Stimulated activated CD8-positive, alpha-beta memory T cell treated with anti-CD3 and anti-CD28 coated beads, Interleukin-7, amount 100 ng/mL, for 24 hours (primary cell): ENCODE results near the gene DCBLD1.

Experiments used
- DNase-seq: peaks from one replicate; pipeline ENCODE4 v3.0.0-alpha.2; 2020; ENCODE audit warnings: low read depth

The DCBLD1 gene

GRCh38 chr6:117531346-117531745 lies 48.9 kb downstream of the DCBLD1 start:
- DNase-seq = no peak

DNA sequence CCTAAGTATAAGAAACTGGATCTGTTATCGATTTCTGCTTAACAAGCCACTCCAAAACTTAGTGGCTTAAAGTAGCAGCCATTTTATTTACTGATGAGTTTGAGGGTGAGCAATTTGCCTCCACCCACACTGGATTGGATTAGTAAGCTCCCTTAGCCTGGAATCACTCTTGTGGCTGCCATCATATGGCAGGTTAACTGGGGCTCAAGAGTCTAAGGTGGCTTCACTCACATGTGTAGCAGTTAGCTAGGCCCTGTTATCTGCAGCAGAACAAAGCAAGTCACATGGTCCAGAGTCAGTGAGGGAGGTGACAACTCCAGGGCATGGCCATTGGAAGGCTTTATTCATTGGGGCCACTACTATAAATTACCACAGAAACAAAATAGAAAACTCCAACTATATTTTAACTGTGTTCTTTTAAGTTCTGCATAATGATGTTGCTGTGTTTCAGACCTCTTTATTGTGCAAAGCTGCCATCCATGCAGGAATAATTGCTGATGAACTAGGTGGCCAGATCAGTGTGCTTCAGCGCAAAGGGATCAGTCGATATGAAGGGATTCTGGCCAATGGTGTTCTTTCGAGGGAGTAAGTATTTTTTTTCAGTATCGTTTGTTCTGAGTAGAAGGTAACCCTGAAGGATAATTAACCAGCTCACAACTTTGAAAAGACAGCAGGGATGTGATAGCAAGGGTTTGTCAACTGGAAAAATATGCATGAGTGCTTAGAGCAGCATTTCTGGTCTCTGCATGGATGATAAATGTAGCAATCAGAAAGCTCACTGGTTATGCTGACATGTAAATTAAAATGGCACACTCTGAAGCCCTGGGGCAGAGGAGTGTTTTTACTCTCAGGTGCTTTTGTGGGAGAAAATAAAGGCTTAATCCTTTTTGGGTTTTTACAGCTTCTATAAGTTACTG lies 49.6 kb downstream of the DCBLD1 start:
- DNase-seq = no peak

GRCh38 chr6:117533775-117534174 lies 51.3 kb downstream of the DCBLD1 start:
- DNase-seq = no peak

GRCh38 chr6:117534974-117535373 lies 52.5 kb downstream of the DCBLD1 start:
- DNase-seq = no peak

DNA sequence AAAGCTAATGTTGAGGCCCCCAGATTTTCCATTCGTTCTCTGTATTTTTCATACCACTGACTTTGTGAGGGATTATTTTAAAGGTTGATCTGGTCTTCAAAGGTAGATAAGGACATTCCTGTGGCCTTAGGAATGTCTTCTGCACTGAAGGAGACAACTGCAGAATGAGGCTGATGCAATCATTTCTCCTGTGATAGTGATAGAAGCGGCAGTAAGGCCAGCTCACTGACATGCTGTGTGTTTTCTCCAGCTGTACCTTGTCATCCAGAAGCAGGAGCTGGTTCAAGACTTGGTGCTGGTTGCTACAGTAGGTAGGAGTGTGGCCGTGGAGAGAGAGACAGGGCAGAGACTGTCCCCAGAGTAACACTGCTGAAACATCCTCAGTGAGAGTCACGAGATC lies 53.8 kb downstream of the DCBLD1 start:
- no peak for DNase-seq

DNA sequence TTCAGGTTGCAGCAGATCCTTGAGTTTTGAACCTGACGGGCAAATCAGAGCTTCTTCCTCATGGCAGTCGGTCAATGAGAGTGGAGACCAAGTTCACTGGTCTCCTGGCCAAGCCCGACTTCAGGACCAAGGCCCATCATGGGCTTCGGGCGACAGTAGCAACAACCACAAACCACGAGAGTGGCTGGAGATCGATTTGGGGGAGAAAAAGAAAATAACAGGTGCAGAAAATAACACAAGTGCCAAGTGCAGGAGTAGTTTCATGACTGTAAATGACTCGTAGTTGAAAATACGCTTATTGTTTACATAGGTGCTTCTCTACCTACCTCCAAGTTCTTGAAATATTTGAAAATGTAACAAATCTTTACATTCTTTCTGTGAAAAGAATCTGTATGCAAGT lies 56.1 kb downstream of the DCBLD1 start:
- no peak for DNase-seq

- no peak for DNase-seq
These were observed 58.2 kb downstream of the DCBLD1 start for GRCh38 chr6:117540670-117541069.

- no peak for DNase-seq
These were observed 60.0 kb downstream of the DCBLD1 start for GRCh38 chr6:117542493-117542892.

DNA sequence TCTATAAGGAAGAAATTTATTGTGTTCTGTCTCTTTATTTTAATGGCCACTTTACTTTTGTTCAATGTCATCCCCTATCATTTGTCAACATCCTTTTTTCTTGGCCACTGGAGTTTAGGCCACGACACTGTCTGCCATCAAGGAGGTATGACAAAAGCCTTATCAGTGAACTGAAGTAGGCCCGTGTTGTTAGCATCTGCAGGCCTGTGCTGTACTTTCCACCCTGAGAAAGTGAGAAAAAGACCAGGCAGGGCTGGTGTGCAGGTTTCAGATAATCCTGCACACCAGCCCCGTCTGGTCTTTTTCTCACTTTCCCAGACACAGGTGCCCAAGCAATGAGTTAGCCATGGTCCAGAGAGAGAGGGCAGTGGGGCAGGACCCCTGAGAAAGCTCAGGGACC lies 62.2 kb downstream of the DCBLD1 start:
- DNase-seq = no peak

GRCh38 chr6:117545161-117545595 lies 62.7 kb downstream of the DCBLD1 start:
- no peak for DNase-seq

DNA sequence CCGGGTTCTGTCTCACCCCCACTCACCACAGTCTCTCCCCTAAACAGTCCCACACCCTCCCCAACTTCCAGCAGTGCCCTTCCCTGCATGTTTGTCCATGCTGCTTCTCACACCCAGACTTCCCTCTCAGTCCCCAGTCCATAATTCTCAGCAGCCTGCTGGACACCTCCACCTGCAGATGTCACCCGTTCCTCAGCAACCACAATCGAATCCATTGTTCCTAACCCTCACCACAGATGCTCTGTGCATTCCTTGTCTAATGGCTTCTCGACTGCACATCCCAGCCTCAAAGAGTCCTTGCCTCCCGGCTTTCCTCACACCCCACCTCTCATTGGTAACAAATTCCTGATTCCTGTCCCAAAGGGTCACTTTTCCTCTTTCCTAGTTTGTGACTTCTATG lies 64.2 kb downstream of the DCBLD1 start:
- no peak for DNase-seq

- DNase-seq = no peak
These were observed 65.5 kb downstream of the DCBLD1 start for GRCh38 chr6:117547688-117548621.

GRCh38 chr6:117548797-117549301 lies 66.4 kb downstream of the DCBLD1 start:
- DNase-seq = no peak

DNA sequence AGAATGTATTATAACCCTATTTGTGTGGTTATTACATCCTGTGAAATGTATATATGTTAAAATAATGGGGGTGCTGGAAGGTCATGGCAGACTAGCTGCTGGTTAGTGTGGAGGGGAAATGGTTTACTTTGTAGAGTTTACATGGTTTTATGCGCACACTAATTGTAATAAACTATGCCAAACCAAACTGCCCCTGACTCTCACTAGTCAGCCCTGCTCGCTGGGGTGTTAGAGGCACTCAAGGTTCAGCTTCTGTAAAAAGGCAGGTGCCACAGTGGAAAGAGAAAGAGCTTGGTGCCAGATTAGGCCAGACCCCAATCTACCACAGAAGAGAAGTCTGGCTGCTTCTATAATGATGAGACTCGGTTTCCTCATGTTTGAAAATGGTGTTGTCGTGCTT lies 67.1 kb downstream of the DCBLD1 start:
- DNase-seq = no peak

DNA sequence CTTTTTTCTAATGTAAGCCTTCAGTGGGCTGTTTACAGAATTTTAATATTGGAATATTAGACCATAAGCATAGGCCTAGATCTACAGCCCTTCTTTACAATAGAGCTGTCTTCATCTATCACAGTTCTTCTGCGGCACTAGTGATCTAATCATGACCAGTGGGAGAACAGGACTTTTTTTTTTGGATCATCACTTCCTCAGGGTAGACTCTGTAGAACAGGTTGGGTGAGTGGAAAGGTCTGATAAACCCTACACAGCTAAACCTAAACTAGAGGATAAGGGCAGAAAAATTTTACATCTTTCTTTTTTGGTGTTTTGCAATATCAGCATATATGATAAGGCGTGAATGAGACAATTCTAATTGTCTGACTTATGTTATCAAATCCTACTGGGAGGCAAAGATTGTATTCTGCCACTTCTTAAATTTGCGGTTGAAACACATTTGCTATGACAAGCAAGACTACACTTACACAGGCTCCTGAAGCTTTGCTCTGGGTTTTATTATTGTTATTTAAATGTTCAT lies 67.7 kb downstream of the DCBLD1 start:
- no peak for DNase-seq

GRCh38 chr6:117550618-117551242 lies 68.3 kb downstream of the DCBLD1 start:
- DNase-seq = no peak

DNA sequence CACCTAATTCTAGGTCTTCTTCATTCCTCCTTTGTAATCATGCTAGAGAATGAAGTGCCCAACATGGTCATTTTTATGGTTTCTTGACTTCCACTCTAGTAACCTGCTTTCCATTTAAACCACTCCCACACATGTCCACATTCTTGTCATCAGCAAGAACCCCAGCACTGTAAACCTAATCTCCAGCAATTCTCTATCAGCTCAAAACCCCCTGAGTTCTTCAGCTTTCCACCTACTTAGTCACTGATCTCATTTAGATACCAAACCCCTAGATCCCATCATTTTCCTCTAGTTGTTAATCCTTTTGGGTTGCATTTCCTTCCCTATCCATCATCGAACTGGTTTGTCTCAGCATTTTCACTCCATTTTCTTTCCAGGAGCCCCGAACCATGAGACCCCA lies 70.1 kb downstream of the DCBLD1 start:
- no peak for DNase-seq

- no peak for DNase-seq
These were observed 70.7 kb downstream of the DCBLD1 start for GRCh38 chr6:117553142-117553541.

DNA sequence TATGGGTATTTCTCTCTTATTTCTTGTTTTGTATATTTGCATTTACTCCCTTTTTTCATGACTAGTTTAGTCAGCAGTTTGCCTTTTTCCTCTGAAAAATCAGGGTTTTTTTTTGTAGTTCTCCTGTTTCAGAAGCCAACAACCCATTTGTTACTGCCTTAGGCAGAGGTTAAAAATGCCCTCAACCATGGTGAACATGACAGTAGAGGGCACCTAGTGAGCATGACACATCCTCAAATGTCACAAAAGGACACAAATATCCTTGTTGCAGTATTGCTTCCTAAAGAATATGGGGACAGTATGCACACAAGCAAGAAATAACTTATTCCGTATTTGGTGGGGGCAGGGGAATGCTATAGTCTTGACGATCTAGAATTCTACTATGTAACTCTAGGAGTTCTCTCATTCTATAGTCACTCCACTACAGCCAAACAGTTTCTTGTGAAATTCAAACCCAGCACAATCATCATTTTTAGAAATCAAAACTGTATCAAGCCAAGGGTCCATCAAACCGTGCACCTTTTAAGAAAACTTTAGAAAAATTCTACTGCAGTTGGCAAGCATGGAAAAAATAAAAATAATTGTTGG lies 72.9 kb downstream of the DCBLD1 start:
- DNase-seq = no peak

DNA sequence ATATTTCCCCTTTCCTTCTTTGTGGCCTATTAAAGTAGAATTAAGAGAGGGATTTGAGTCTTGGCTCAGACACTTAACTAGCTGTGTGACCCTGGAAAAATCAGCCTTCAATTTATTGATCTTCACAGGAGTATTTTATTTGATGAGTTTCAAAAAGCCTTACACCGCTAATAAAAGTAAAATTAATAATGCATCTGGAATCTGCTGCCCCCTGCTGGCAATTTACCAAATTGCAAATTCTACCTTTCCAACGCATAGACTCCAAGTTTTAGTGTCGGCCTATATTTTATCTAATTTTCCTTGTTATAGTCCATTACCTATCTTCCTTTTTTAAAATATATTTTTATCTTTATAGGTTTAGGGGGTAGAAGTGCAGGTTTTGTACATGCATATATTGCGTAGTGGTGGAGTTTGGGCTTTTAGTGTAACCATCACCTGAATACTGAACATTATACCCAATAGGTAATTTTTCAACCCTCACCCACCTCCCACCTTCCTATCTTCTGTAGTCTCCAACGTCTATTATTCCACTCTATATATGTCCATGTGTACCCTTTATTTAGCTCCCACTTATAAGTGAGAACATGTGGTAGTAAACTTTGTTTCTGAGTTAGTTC lies 73.5 kb downstream of the DCBLD1 start:
- DNase-seq = no peak

DNA sequence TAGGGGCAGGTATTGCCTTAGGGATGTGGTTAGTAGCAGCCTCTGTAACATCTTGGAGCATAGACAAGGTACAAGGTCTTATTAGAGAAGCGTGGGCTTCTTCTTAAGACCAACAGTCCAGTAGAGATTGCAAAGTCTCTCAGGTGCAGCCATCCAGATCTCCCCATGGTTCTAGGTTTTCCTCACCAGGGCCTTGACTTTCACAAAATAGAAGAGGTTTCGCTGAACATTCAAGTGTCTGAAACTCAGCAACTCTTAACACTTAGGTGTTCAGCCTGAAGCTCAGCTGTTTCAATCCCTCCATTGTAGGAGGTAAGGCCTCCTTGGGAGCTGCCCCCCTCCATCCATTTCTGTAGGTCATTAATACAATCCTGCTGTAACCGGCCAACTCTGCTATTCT lies 75.5 kb downstream of the DCBLD1 start:
- no peak for DNase-seq
